DOHH2 (cell line): Measurements from ENCODE around the gene AMFR.

Experiments used
- H3F3A ChIP-seq: fragments of 200-600 bp; sonication (generic), shearing (Covaris generic); 2 replicates; pipeline ENCODE4 v1.6.0; 2016; ENCODE audit warnings: antibody characterized with exemption, mild to moderate bottlenecking; ENCODE audit not compliant: control insufficient read depth, insufficient read depth
- H3K27ac ChIP-seq: fragments of 200-600 bp; sonication (generic); 2 replicates; pipeline ENCODE4 v1.5.1; 2014; ENCODE audit warnings: low read depth, mild to moderate bottlenecking, low read length, moderate library complexity
- H3K27me3 ChIP-seq: fragments of 200-600 bp; sonication (generic); 2 replicates; pipeline ENCODE4 v1.6.1; 2014; ENCODE audit warnings: mild to moderate bottlenecking, low read length, mixed read lengths; ENCODE audit not compliant: control insufficient read depth
- H3K36me3 ChIP-seq: fragments of 200-600 bp; sonication (generic); 2 replicates; pipeline ENCODE4 v1.6.1; 2014; ENCODE audit warnings: mild to moderate bottlenecking, low read length, moderate library complexity, mixed read lengths; ENCODE audit not compliant: control insufficient read depth
- H3K4me1 ChIP-seq: fragments of 200-600 bp; sonication (generic); 2 replicates; pipeline ENCODE4 v1.6.1; 2014; ENCODE audit warnings: mild to moderate bottlenecking, low read length, mixed read lengths; ENCODE audit not compliant: control insufficient read depth
- H3K4me2 ChIP-seq: fragments of 200-600 bp; sonication (generic); 2 replicates; pipeline ENCODE4 v1.6.0; 2014; ENCODE audit warnings: mild to moderate bottlenecking, low read length, moderate library complexity
- H3K4me3 ChIP-seq: fragments of 200-600 bp; sonication (generic); 2 replicates; pipeline ENCODE4 v1.5.1; 2014; ENCODE audit warnings: mild to moderate bottlenecking, low read length, mixed read lengths
- H3K79me2 ChIP-seq: fragments of 200-600 bp; sonication (generic); 2 replicates; pipeline ENCODE4 v1.6.1; 2014; ENCODE audit warnings: mild to moderate bottlenecking, low read length, mixed read lengths; ENCODE audit not compliant: control insufficient read depth
- H3K9me2 ChIP-seq: fragments of 200-600 bp; sonication (generic); replicated peaks from 2 replicates; pipeline ENCODE4 v1.6.1; 2014; ENCODE audit warnings: mild to moderate bottlenecking, low read length, mixed read lengths; ENCODE audit not compliant: control insufficient read depth
- H3K9me3 ChIP-seq: fragments of 200-600 bp; sonication (generic); 2 replicates; pipeline ENCODE4 v1.6.1; 2014; ENCODE audit warnings: antibody characterized with exemption, low read length, mixed read lengths; ENCODE audit not compliant: control insufficient read depth, insufficient read depth
- H4K20me1 ChIP-seq: fragments of 200-600 bp; sonication (generic); 2 replicates; pipeline ENCODE4 v1.6.0; 2014; ENCODE audit warnings: low read depth, mild to moderate bottlenecking, antibody characterized with exemption, low read length, moderate library complexity; ENCODE audit not compliant: control insufficient read depth, insufficient read depth
- CTCF ChIP-seq: fragments of 200-600 bp; sonication (generic); IDR thresholded peaks from one replicate; pipeline ENCODE4 v1.5.1; 2014; ENCODE audit warnings: antibody characterized with exemption, mild to moderate bottlenecking, low read depth, low read length; ENCODE audit not compliant: poor library complexity, severe bottlenecking
- EZH2phosphoT487 ChIP-seq: fragments of 200-600 bp; sonication (generic); IDR thresholded peaks from 2 replicates; pipeline ENCODE4 v1.6.1; 2017; ENCODE audit warnings: borderline replicate concordance, mild to moderate bottlenecking, antibody characterized with exemption, low read length, moderate library complexity, mixed read lengths

AMFR gene

GRCh38 chr16:56356276-56357240, 68.8 kb downstream of the AMFR start:
- Histone ChIP-seq H3K9me2 (no peaks in the 10 kb centered on the region), H3K27ac (no peak overlapping the region), H4K20me1 (0 out of 2 replicates have a peak, but pooled peaks cover 4% of the 10 kb centered on the region), H3K9me3 (no peaks in the 10 kb centered on the region), H3K27me3 (no peaks in the 10 kb centered on the region), H3K4me3 (peak overlapping the region; percentile 72), H3K36me3 (peaks cover 8% of the 10 kb centered on the region), H3K79me2 (no peaks in the 10 kb centered on the region), H3K4me2 (peak overlapping the region; percentile 72), H3F3A (peaks cover 19% of the 10 kb centered on the region), H3K4me1 (peaks cover 26% of the 10 kb centered on the region)
- no peak for TF ChIP-seq EZH2phosphoT487
- TF ChIP-seq CTCF: peak; percentile 87

GRCh38 chr16:56355786-56356275, 69.5 kb downstream of the AMFR start:
- no peaks in the 10 kb centered on the region for H3K79me2 ChIP-seq
- peaks cover 26% of the 10 kb centered on the region for H3K4me1 ChIP-seq
- H3F3A ChIP-seq: peaks cover 14% of the 10 kb centered on the region
- peak overlapping the region; percentile 72 for H3K4me2 ChIP-seq
- no peaks in the 10 kb centered on the region for H3K9me2 ChIP-seq
- 0 out of 2 replicates have a peak, but pooled peaks cover 2% of the 10 kb centered on the region for H4K20me1 ChIP-seq
- TF ChIP-seq EZH2phosphoT487 (no peak), CTCF (no peak)
- no peaks in the 10 kb centered on the region for H3K9me3 ChIP-seq
- H3K27ac ChIP-seq: no peak overlapping the region
- 0 out of 2 replicates have a peak, but pooled peaks cover 3% of the 10 kb centered on the region for H3K27me3 ChIP-seq
- no peak overlapping the region; the same call in 1 of the 2 replicates for H3K4me3 ChIP-seq
- peaks cover 3% of the 10 kb centered on the region for H3K36me3 ChIP-seq

DNA sequence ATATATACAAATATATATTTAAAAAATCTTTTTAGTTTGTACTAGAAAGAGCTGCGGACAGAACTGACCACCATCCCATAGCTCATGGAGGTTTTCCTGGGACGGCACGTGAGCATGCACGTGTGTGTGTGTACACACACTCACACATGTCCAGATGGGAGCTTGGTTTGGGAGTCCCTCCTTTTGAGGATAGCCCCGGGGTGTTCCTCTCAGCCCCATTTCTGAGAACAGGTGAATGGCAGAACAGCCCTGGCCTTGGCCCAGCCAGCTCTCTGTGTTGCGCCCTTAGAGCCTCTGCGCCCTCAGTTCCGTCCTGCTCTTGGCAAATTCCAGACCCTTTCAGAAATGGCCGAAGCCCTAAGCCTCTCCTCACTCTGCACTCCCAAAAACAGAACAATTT, 70.1 kb downstream of the AMFR start:
- Histone ChIP-seq H3K27ac (no peak overlapping the region), H3F3A (peaks cover 12% of the 10 kb centered on the region), H3K4me3 (no peak overlapping the region), H4K20me1 (no peaks in the 10 kb centered on the region), H3K36me3 (no peaks in the 10 kb centered on the region), H3K9me3 (no peaks in the 10 kb centered on the region), H3K79me2 (no peaks in the 10 kb centered on the region), H3K4me1 (peaks cover 26% of the 10 kb centered on the region), H3K4me2 (no peak overlapping the region), H3K9me2 (no peaks in the 10 kb centered on the region), H3K27me3 (peaks cover 3% of the 10 kb centered on the region; the same call in 1 of the 2 replicates)
- no peak for TF ChIP-seq EZH2phosphoT487
- no peak for TF ChIP-seq CTCF
